ENCODE results near the gene TMEM121.

GRCh38 chr14:105505101-105505500 lies 21.3 kb upstream of the TMEM121 start:
- TF ChIP-seq CTCF (IDR thresholded peaks at IDR 0.05) (no peak), POLR2A (IDR thresholded peaks at IDR 0.05) (no peak), POLR2AphosphoS5 (IDR thresholded peaks at IDR 0.05) (no peak)
